Measurements from ENCODE around the gene SYF2. TPM values are rescaled to one million over a fixed set of nuclear protein-coding genes. Genes with fewer than 3 reads are reported as not detected.

The SYF2 gene
- total and polyA plus RNA-seq, 2 of the 13 experiments (the other 11 are each of a cell fraction or from before 2014, with no cell fraction given) = 17.8 to 34.1 TPM

- TF ChIP-seq EEA1 (CRISPR knock-in tag; IDR thresholded peaks at IDR 0.05; ENCODE audit: borderline replicate concordance) (no peak), PHF8 (CRISPR knock-in tag; IDR thresholded peaks at IDR 0.05) (no peak), ZMAT5 (CRISPR knock-in tag; IDR thresholded peaks at IDR 0.05; ENCODE audit: borderline replicate concordance, low read depth) (no peak), FOXM1 (CRISPR knock-in tag; IDR thresholded peaks at IDR 0.05) (no peak), AHDC1 (CRISPR knock-in tag; IDR thresholded peaks at IDR 0.05; ENCODE audit: borderline replicate concordance) (no peak), NFATC3 (CRISPR knock-in tag; IDR thresholded peaks at IDR 0.05) (no peak), PTBP1 (IDR thresholded peaks at IDR 0.05; ENCODE audit: low read depth, low read length, poor library complexity, severe bottlenecking) (no peak), PHF5A (CRISPR knock-in tag; IDR thresholded peaks at IDR 0.05; ENCODE audit: low read depth, unreplicated experiment) (no peak), ZNF232 (CRISPR knock-in tag; IDR thresholded peaks at IDR 0.05; ENCODE audit: borderline replicate concordance) (no peak), ZNF687 (CRISPR knock-in tag; IDR thresholded peaks at IDR 0.05) (peak; percentile 88), RCOR2 (CRISPR knock-in tag; IDR thresholded peaks at IDR 0.05) (no peak), ZNF784 (CRISPR knock-in tag; IDR thresholded peaks at IDR 0.05; ENCODE audit: borderline replicate concordance) (no peak), JUNB (CRISPR knock-in tag; IDR thresholded peaks at IDR 0.05; ENCODE audit: borderline replicate concordance) (no peak), RBFOX2 (IDR thresholded peaks at IDR 0.05; ENCODE audit: low read depth, low read length) (0 out of 2 replicates have a peak, but pooled peaks have one; percentile 20), CENPT (CRISPR knock-in tag; IDR thresholded peaks at IDR 0.05; ENCODE audit: low read depth) (no peak), FIP1L1 (IDR thresholded peaks at IDR 0.05; ENCODE audit: borderline replicate concordance, insufficient read depth, low read depth, low read length) (no peak), U2AF2 (IDR thresholded peaks at IDR 0.05; ENCODE audit: low read depth, low read length) (no peak)
These were observed 34.9 kb downstream of the SYF2 start (continued) for GRCh38 chr1:25197235-25197975.

All from HepG2 (cell line).